ENCODE data around the gene PRR14L.
"Not testable (repeated sequence)": the region's sequence is repeated elsewhere in the genome, so short reads cannot be mapped to it uniquely, and the experiment has no call there.

The PRR14L gene

DNA sequence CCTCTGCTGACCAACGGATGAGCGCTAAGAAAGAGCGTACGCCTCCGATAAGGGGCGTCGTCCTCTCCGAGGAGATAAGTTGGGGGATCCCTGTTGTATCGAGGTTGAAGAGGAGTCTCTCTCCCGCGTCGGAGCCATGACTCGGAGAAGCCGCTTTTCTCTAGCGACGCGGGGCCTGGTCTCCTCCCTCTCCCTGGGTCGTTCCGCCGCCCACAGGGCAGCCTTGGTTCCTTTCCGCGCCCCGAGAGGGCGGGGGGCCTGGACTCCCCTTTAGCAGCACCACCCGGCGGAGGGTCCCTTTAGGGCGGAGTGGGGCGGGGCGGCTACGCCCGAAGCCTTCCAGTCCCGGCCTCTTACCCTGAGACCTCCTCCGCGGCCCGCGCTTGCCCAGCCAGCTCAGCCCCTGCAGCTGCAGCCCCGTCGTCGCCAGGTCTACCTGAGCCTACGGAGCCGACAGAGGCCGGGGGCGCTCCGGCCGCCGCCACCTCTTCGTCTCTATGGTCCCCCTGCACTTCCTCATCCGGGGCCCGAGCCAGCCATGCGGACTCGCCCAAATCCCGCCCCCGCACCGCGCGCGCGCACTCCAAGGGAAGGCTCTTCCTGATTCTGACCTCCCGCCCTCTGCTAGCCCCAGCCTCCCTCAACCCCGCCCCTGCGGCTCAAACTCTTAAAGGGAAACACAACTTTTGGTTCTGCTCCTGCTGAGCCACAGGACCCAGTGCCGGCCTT lies at the start of gene PRR14L:
Gene PRR14L (minus strand): TSS at position 497 of the 729 bp plus-strand sequence. CDS start 11,272 bp downstream, outside the sequence.
- DNase-seq, result peak; percentile 93

DNA sequence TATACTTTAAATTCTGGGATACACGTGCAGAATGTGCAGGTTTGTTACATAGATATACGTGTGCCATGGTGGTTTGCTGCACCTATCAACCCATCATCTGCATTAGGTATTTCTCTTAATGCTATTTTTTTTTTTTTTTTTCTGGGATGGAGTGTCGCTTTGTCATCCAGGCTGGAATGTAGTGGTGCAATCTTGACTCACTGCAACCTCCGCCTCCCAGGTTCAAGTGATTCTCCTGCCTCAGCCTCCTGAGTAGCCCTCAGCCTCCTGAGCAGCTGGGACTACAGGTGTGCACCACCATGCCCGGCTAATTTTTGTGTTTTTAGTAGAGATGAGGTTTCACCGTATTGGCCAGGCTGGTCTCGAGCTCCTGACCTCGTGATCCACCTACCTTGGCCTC lies 49.4 kb upstream of the PRR14L start:
- DNase-seq, result not testable (repeated sequence)

DNA sequence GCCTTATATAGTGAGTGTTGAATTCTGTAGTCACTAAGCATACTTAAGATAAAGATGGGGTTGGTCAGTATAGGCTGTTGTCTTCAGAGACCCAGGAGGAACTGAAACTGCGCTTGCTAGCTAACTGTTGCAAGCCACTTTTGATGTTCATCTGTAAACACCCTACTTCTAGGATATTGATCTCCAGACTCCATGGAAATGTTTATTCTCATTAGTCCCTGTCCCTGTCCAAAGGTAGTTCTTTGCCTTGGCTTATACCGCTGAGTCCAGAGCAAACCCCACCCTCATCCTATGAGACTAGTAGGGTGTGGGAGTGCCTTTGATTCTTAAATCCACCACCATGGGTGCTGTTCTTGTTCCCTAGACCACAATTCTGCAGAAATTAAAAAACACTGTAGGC lies 40.3 kb upstream of the PRR14L start:
- DNase-seq, result no peak

DNA sequence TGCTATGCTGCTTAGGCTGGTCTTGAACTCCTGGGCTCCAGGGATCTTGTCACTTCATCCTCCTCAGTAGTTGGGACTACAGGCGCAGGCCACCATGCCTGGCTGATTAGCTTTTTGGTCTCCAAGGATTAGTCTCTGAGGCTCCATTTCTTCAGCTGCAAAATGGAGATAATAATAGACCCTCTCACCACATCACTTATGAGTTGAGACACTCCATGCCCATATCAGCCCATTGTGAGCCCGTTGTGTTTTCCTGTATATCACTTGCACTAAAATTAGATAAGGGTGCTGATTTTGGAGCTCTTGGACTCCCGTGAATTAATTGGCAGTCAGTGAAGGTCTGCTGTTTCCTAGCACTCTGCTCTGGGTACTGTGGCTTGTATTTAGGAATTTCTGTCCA lies 39.9 kb upstream of the PRR14L start:
- DNase-seq, result no peak

DNA sequence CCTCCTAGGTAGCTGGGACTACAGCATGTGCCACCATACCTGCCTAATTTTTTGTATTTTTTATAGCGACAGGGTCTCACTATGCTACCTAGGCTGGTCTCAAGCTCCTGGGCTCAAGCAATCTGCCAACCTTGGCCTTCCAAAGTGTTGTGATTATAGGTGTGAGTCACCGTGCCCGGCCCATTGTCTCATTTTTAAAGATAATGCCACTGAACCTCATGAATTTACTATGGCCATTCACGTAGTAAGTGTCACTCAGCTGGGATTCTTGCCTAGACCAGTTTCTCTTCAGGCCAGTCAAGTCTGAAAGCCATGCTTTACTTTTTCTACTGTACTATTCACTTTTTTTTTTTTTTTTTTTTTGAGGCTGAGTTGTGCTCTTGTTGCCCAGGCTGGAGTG lies 26.3 kb upstream of the PRR14L start:
- DNase-seq, result no peak

DNA sequence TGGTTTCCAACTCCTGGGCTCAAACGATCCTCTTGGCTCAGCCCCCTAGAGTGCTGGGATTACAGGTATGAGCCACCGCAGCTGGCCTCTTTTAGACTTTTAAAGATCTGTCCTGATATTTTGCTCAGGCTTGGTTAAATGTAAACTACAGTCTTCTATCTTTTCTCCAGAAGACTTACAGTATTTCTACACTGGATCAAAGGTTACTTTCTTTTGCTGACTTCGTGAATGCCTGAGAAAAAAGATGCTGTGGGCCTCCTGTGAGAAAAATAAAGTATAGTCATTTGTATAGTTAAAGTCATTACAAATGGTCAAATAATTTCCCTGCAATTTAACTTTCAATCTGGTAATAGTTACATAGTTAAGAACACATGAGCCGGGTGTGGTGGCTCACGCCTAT lies 23.5 kb upstream of the PRR14L start:
- DNase-seq, result no peak

DNA sequence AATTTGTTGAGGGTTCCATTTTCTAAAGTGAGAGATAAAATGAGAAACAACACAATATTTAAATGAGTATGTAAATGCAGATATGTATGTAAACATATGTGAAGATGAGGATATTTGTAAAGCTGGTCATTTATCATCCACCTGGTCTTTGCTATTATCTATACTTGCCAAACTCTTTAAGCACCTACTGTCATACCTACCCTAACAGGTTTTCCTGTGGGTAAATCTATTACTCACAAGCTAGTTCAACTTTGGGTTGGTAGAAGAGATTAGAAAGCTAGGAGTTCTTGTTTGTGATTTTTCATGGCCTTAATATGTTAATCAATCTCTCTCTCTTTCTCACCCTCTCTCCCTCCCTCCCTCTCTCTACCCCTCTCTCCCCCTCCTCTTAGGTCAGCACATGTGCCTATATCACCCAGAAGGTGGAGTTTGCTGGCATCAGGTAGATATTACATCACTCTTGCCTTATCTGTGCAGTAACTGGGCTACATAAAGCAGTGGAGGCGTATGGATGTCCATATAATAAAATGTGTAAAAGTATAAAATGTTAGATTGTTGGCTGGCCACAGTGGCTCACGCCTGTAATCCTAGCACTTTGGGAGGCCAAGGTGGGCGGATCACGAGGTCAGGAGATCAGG lies 18.6 kb upstream of the PRR14L start:
- no peak for DNase-seq

DNA sequence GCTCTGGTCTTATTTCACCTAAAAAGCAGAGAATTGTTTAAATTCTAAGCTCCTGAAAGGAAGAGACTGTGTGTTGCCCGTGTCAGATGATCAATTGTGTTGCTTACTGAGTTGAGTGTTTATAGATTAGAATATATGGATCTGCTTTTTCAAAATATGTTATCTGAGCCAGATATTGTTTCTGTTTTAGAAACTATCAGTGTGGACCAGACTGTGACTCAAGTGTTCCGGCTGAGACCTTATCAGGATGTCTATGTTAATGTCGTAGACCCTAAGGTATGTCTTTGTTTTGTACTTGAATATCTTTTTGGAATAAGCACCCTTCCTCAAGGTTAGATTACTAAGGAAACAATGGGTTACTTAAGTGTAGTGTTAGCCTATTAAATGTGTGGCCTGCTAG lies 14.9 kb upstream of the PRR14L start:
- no peak for DNase-seq

DNA sequence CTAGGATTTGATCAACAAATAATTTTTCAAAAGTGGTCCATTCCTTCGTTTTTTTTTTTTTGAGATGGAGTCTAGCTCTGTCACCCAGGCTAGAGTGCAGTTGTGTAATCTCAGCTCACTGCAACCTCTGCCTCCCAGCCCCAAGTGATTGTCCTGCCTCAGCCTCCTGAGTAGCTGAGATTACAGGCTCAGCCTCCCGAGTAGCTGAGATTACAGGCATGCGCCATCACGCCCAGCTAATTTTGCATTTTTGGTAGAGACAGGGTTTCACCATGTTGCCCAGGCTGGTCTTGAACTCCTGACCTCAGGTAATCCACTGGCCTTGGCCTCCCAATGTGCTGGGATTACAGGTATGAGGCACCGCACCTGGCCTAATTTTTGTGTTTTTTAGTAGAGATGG lies 8.9 kb upstream of the PRR14L start:
- not testable (repeated sequence) for DNase-seq

DNA sequence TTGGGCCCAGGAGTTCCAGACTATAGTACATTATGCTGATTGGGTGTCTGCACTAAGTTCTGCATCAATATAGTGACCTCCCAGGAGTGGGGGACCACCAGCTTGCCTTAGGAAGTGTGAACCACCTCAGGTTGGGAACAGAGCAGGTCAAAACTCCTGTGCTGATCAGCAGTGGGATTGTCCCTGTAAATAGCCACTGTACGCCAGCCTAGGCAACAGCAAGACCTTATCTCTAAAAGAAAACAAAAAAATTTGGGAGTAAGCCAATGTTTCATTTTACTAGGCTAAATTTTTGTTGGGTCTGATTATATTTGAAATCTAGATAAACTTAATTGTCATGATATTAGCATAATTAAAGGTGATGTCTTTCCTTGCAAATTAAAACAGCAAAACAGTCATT lies 7.3 kb upstream of the PRR14L start:
- no peak for DNase-seq

DNA sequence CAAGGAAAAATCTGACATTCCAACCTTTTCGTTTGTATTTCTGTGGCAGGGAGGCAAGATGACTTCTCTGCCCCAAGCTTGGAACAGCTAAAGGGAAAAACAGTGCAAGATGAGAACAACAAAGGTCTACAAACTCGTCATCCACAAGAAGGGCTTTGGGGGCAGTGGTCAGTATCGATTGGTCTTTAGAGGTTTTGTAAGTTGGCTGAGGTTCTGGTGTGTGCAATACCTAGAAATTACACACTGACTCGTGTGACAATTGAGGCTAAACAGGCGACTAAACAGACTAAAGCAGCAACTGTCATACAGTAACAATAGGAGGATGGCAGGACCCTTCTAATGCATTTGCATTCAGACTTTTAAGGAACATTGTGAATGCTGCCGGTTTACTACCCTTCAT lies 4.9 kb upstream of the PRR14L start:
- no peak for DNase-seq

DNA sequence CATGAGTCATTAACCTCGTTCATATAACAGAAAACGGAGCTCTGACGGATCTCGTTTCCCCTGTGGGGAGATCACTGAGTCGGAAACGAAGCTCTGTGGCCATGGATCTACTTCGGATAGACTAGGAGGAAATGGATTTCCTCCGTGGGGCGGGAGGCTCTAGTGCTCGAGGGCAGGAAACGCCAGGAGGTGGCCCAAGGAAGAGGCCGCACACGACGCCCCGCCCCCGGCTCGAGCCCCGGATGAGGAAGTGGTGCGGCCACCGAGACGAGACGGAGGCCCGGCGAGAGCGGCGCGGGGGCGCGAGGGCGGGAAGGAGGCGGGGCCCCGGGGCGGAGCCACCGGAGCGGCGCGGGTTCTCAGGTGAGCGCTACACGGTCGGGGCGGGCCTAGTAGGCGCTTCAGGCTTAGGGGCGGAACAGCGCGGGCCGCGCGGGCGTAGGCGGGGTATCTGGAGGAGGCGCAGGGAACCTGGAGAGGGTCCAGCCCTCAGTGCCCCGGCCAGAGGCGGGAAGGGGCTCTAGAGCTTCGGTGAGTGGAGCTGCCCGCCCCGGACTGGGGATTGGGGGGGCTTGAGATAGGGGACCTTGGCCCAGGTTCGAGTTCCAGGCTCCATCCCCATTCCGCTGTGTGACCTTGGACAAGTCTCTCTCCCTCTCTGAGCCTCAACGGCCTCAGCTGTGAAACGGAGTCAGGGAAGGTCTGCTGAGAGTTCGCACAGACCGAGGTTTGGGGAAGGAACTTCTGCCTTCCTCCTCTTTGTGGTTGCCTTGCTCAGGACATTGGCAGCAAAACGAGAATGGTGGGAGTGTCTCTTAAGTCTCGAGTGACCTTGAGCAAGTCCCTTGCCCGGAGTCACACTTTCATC lies 3.9 kb upstream of the PRR14L start, which contains the start of gene DEPDC5:
Gene DEPDC5 (plus strand): TSS at position 386 of the 868 bp plus-strand sequence. CDS start 903 bp downstream, outside the sequence.
- DNase-seq, result peak; percentile 90

DNA sequence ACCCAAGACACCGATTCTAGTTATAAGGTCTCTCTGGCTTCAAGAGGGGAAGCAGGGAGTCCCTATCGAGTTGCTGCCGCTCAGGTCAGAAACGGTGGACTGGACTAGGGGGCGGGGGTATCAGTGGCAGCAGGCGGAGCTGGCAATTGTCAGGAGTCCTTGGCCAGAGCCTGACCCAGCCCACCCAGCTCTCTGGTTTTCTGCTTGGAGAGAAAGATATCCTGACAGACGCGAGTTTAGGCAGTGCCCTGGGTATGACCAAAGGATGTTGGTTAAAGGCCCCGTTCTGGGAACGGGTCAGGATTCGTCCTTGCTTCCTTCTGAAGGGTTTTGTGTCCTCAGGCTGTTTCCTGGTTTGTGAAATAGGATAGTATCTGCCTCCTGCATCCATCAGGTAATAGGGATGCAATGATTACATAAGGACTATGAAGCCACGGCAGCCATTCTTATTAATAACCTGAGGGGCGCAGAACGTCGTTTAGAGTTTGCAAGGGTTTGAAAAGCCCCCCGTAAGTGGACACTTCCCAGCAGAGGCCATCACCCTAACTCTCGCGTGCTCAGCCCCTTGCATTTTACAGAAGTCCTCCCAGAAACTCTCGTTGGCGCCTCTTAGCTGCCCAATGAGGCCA lies 3.2 kb upstream of the PRR14L start:
- no peak for DNase-seq

DNA sequence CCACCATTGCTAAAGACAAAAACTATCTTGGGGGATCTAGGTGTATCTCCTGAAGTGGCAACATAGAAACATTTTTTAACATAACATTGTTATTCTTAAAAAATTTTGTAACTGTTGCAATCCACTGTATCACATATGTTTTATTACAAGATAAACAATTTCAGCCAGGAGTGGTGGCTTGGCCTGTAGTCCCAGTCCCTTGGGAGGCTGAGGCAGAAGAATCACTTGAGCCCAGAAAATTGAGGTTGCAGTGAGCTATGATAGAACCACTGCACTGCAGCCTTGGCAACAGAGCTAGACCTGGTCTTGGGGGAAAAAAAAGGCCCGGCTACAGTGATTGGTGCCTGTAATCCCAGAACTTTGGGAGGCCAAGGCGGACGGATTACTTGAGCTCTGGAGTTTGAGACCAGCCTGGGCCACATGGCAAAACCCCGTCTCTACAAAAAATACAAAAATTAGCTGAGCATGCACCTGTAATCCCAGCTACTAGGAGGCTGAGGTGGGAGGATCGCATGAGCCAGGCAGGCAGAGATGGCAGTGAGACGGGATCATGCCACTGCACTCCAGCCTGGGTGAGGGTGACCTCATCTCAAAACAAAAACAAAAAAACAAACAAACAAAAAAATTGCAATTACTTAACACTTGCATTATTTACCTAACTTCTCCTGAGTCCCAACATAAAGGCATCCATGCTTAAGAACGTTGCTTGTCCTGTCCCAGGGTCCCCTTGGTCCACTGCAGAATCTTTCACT lies 2.3 kb upstream of the PRR14L start:
- no peak for DNase-seq

DNA sequence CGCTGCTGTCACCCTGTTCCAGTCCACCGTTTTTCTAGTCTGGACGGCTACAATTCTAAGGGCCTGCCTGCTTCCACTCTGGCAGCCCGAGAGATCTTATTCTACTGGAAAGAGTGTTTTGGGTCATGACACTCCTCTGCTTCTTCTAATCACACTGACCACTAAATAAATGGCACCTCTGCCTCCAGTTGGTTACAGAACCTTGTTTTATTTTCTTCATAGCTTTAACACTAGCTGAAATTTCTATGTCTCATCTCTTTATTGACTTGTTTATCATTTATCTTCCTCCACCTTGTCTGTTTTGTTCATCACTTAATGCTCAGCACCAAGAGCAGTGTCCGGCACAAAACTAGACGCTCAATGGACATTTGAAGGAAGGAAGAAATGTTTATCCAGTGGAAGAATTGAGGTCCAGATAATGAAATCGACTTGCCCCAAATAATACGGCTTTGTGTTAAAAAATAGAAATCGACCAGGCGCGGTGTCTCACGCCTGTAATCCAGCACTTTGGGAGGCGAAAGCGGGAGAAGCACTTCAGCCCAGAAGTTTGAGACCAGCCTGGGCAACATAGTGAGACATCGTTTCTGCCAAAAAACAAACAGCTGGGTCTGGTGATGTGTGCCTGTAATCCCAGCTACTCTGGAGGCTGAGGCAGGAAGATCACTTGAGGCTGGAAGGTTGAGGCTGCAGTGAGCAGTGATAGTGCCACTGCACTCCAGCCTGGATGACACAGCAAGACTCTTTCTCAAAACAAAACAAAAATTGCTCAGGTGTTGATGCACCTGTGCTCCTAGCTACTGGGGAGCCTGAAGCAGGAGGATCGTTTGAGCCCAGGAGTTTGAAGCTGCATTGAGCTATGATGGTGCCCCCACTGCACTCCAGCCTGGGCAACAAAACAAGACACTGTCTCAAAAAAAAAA lies 693 bp upstream of the PRR14L start:
- no peak for DNase-seq

DNA sequence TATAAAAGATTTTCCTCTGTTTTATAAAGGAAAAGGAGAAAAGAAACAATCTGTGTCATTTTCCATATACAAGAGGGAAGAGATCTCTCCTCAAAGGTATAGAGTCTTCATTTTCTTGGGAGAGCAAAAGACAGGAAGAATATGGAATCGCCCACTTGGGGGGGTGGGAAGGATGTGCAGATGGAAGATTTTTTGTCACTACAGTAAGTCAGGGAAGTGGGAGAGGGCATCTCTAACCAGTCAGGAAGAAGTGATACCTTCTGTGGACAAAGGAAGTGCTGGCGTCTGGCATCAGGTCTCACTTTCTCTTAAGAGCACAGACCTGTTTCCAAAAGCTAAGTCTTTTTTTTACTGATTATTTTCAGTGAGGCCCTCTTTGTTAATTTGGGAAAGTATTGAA lies 1.4 kb downstream of the PRR14L start:
- no peak for DNase-seq

DNA sequence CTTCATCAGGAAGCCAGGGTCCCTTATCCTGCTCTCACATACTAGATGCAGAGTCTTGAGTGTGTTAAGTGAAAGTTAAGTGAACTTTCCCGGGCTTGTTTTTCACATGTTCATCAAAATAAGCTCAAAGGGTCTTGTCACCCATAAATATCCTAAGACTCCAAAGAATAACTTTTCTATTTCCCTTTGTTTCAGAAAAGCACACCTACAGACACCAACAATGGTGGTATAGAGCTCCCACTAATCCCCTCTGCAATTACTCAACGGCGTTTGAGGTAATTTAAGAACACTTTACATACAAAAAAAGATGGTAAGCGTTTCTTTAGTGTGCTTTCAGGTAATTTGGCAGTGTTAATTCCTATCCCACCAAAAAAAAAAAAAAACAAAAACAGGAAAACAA lies 2.5 kb downstream of the PRR14L start:
- no peak for DNase-seq

DNA sequence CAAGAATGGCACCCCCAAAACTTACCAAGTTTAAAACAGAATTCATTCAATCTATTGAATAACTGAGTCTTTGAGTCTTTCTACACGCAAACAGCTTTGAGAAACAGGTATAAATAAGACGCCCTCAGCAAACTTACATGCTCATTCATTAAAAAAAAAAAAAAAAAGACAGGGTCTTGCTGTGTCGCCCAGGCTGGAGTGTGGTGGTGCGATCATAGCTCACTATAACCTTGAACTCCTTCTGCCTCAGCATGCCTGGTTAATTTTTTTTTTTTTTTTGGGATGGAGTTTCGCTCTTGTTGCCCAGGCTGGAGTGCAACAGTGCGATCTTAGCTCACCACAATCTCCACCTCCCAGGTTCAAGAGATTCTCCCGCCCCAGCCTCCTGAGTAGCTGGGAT lies 6.1 kb downstream of the PRR14L start:
- no peak for DNase-seq

DNA sequence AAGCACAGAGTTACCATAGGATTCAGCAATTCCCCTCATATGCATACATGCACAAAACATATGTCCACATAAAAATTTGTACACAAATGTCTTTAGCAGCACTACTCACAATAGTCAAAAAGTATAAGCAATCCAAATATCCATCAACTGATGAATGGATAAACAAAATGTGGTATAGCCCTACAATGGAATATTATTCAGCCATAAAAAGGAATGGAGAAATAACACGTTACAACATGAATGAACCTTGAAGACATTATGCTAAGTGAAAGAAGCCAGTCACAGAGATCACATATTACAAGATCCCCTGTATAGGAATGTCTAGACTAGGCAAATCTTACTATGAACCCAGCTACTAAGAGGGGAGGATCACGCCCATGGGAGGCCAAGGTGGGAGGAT lies 7.2 kb downstream of the PRR14L start:
- no peak for DNase-seq

DNA sequence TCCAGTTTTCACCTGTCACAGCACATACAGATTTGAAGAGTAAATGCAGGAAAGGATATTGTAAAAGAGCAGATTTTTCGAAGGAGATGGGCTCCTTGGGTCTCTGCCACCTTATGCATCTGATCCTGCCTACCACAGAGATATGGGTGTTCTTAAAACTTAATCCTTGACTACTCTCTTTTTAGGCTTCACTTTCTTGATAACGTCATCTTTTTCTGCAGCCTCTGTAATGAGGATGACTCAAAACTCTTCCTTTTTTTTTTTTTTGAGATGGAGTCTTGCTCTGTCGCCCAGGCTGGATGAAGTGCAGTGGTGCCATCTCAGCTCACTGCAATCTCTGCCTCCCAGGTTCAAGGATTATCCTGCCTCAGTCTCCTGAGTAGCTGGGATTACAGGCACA lies 7.8 kb downstream of the PRR14L start:
- no peak for DNase-seq

DNA sequence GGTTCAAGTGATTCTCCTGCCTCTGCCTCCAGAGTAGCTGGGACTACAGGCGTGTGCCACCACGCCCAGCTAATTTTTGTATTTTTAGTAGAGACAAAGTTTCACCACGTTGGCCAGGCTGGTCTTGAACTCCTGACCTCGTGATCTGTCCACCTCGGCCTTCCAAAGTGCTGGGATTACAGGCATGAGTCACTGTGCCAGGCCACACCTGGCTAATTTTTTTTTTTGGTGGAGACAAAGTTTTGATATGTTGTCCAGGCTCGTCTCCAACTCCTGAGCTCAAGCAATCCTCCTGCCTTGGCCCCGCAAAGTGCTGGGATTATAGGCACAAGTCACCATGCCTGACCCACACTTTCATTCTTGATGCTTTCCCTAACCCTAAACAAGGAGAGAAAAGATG lies 9.6 kb downstream of the PRR14L start:
- not testable (repeated sequence) for DNase-seq
